ENCODE data around the gene XRCC5. TPM values are rescaled to one million over a fixed set of nuclear protein-coding genes. Genes with fewer than 3 reads are reported as not detected.

XRCC5 gene
- polyA plus RNA-seq, 1 donor (not counting 4 experiments of a cell fraction or from before 2014, with no cell fraction given), result 521 TPM

GRCh38 chr2:216119146-216119545, 10.0 kb downstream of the XRCC5 start:
- peaks cover 29 to 39% of the 10 kb centered on the region in 2 experiments for H3K36me3 ChIP-seq (ENCODE audit: control insufficient read depth in 2 of 2, extremely low read depth in 1 of 2, insufficient read depth in 2 of 2, low read length in 2 of 2)

DNA sequence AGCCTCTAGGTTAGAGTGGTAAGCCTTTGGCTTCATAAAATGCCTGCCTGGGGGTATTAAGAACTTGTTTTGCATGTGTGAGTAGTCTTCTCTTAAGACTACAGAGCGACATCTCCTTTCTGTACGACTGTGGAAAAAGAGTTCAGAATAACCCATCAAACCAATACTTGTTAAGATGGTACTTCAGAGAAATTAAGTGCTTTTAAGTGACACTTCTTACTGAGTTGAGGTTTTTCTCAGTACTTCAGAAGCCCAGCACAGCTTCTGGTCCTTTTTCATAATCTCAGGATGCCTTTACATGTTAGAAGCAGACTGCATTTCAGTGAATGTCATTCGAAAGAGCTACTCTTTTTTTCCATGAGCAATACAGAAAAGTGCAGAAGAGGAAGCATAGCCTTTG, 10.8 kb downstream of the XRCC5 start:
- H3K36me3 ChIP-seq (ENCODE audit: control insufficient read depth in 2 of 2, extremely low read depth in 1 of 2, insufficient read depth in 2 of 2, low read length in 2 of 2), result peaks cover 31 to 35% of the 10 kb centered on the region in 2 experiments
- no peak overlapping the region for H3K9ac ChIP-seq (ENCODE audit: control insufficient read depth, extremely low read depth, insufficient read depth, low read length)
- H3K79me2 ChIP-seq (ENCODE audit: control insufficient read depth, insufficient read depth, low read length), result peaks cover 63% of the 10 kb centered on the region
- no peak for FAIRE-seq
- peaks cover 5% of the 10 kb centered on the region for H3K4me1 ChIP-seq (ENCODE audit: control insufficient read depth, extremely low read depth, insufficient read depth, low read length)
- no peaks in the 10 kb centered on the region for H3K9me3 ChIP-seq (ENCODE audit: control insufficient read depth, low read depth, low read length)
- no peak overlapping the region for H3K4me2 ChIP-seq (ENCODE audit: control insufficient read depth, extremely low read depth, insufficient read depth, low read depth, low read length)
- DNase-seq (ENCODE audit: low read depth, low spot score), result no peak
- H3K4me3 ChIP-seq (ENCODE audit: control insufficient read depth in 2 of 3, extremely low read depth in 1 of 3, insufficient read depth in 2 of 3, low read depth in 1 of 3, low read length in 3 of 3), result no peak overlapping the region
- no peak overlapping the region for H3K27ac ChIP-seq (ENCODE audit: control insufficient read depth, insufficient read depth, low read length)
- no peak for TF ChIP-seq EZH2 (IDR thresholded peaks at IDR 0.05; ENCODE audit: low read length)
- TF ChIP-seq, protein P1, sequence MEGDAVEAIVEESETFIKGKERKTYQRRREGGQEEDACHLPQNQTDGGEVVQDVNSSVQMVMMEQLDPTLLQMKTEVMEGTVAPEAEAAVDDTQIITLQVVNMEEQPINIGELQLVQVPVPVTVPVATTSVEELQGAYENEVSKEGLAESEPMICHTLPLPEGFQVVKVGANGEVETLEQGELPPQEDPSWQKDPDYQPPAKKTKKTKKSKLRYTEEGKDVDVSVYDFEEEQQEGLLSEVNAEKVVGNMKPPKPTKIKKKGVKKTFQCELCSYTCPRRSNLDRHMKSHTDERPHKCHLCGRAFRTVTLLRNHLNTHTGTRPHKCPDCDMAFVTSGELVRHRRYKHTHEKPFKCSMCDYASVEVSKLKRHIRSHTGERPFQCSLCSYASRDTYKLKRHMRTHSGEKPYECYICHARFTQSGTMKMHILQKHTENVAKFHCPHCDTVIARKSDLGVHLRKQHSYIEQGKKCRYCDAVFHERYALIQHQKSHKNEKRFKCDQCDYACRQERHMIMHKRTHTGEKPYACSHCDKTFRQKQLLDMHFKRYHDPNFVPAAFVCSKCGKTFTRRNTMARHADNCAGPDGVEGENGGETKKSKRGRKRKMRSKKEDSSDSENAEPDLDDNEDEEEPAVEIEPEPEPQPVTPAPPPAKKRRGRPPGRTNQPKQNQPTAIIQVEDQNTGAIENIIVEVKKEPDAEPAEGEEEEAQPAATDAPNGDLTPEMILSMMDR (optimal IDR thresholded peaks at IDR 0.05 in 1 of 3, IDR thresholded peaks at IDR 0.05 in 1 of 3, conservative IDR thresholded peaks at IDR 0.05 in 1 of 3; ENCODE audit: extremely low read depth in 1 of 3, insufficient read depth in 2 of 3, low read length in 3 of 3), result no peak
- no peaks in the 10 kb centered on the region for H4K20me1 ChIP-seq (ENCODE audit: control insufficient read depth, extremely low read depth, insufficient read depth, low read length)
- no peaks in the 10 kb centered on the region for H3K27me3 ChIP-seq (ENCODE audit: control insufficient read depth, extremely low read depth, insufficient read depth, low read length)
- no peak overlapping the region for H2AFZ ChIP-seq (ENCODE audit: control insufficient read depth, low read length)
- dilution Hi-C loops (cut with MboI; ENCODE audit: extremely low pct_ligation_motif_present, low sequenced_read_pairs), result no loop called here
- H3K9me1 ChIP-seq (ENCODE audit: control insufficient read depth, extremely low read depth, insufficient read depth, low read length), result no peaks in the 10 kb centered on the region

More at GRCh38 chr2:216119146-216119545, 10.0 kb downstream of the XRCC5 start:
- H3K79me2 ChIP-seq (ENCODE audit: control insufficient read depth, insufficient read depth, low read length), result peaks cover 62% of the 10 kb centered on the region
- no peak overlapping the region for H3K9ac ChIP-seq (ENCODE audit: control insufficient read depth, extremely low read depth, insufficient read depth, low read length)
- DNase-seq (ENCODE audit: low read depth, low spot score) (no peak), FAIRE-seq (no peak)
- no peaks in the 10 kb centered on the region for H4K20me1 ChIP-seq (ENCODE audit: control insufficient read depth, extremely low read depth, insufficient read depth, low read length)
- dilution Hi-C loops (cut with MboI; ENCODE audit: extremely low pct_ligation_motif_present, low sequenced_read_pairs), result no loop called here
- no peak overlapping the region for H3K27ac ChIP-seq (ENCODE audit: control insufficient read depth, insufficient read depth, low read length)
- H3K4me1 ChIP-seq (ENCODE audit: control insufficient read depth, extremely low read depth, insufficient read depth, low read length), result peaks cover 6% of the 10 kb centered on the region
- H3K9me1 ChIP-seq (ENCODE audit: control insufficient read depth, extremely low read depth, insufficient read depth, low read length), result no peaks in the 10 kb centered on the region
- no peak for TF ChIP-seq EZH2 (IDR thresholded peaks at IDR 0.05; ENCODE audit: low read length)
- TF ChIP-seq, protein P1 (optimal IDR thresholded peaks at IDR 0.05 in 1 of 3, IDR thresholded peaks at IDR 0.05 in 1 of 3, conservative IDR thresholded peaks at IDR 0.05 in 1 of 3; ENCODE audit: extremely low read depth in 1 of 3, insufficient read depth in 2 of 3, low read length in 3 of 3), result no peak
- no peak overlapping the region for H2AFZ ChIP-seq (ENCODE audit: control insufficient read depth, low read length)
- H3K27me3 ChIP-seq (ENCODE audit: control insufficient read depth, extremely low read depth, insufficient read depth, low read length), result no peaks in the 10 kb centered on the region
- H3K4me2 ChIP-seq (ENCODE audit: control insufficient read depth, extremely low read depth, insufficient read depth, low read depth, low read length), result no peak overlapping the region
- H3K4me3 ChIP-seq (ENCODE audit: control insufficient read depth in 2 of 3, extremely low read depth in 1 of 3, insufficient read depth in 2 of 3, low read depth in 1 of 3, low read length in 3 of 3), result no peak overlapping the region
- H3K9me3 ChIP-seq (ENCODE audit: control insufficient read depth, low read depth, low read length), result no peaks in the 10 kb centered on the region
